CD4-positive, alpha-beta T cell treated with Interleukin-6 for 4 hours (primary cell): ENCODE data around the gene RASL12.
"Not testable (repeated sequence)": the region's sequence is repeated elsewhere in the genome, so short reads cannot be mapped to it uniquely, and the experiment has no call there.

ENCODE experiments used
- DNase-seq: peaks from one replicate; pipeline ENCODE4 v3.0.0-alpha.2; 2020; ENCODE audit warnings: mixed read lengths

The RASL12 gene

GRCh38 chr15:65067645-65068402, at the start of gene RASL12:
RASL12 (minus strand) TSS chr15:65067991; CDS start chr15:65067835, 156 bp downstream.
- no peak for DNase-seq

GRCh38 chr15:65115542-65115941, 47.8 kb upstream of the RASL12 start:
- no peak for DNase-seq

- no peak for DNase-seq
These were observed 47.3 kb upstream of the RASL12 start, which contains the start of gene UBAP1L for GRCh38 chr15:65115086-65115485. UBAP1L (minus strand) TSS chr15:65115200; CDS start chr15:65106215, 8,985 bp downstream.

- no peak for DNase-seq
These were observed 43.0 kb upstream of the RASL12 start for GRCh38 chr15:65110676-65111292.

- no peak for DNase-seq
These were observed 38.3 kb upstream of the RASL12 start for GRCh38 chr15:65106011-65106590.

GRCh38 chr15:65105038-65105437, 37.2 kb upstream of the RASL12 start:
- no peak for DNase-seq

GRCh38 chr15:65102912-65103311, 35.1 kb upstream of the RASL12 start:
- no peak for DNase-seq

GRCh38 chr15:65101891-65102708, 34.3 kb upstream of the RASL12 start:
- no peak for DNase-seq

- peak; percentile 60 for DNase-seq
These were observed 33.7 kb upstream of the RASL12 start for GRCh38 chr15:65101411-65101890.

- DNase-seq: no peak
These were observed 32.7 kb upstream of the RASL12 start for GRCh38 chr15:65100442-65100841.

- DNase-seq: not testable (repeated sequence)
These were observed 32.0 kb upstream of the RASL12 start for GRCh38 chr15:65099801-65100200.

- DNase-seq: no peak
These were observed 31.5 kb upstream of the RASL12 start for GRCh38 chr15:65099336-65099735.

GRCh38 chr15:65097651-65098263, 30.0 kb upstream of the RASL12 start:
- DNase-seq: no peak

GRCh38 chr15:65096481-65097385, 28.9 kb upstream of the RASL12 start:
- DNase-seq: no peak

GRCh38 chr15:65095747-65096104, 27.9 kb upstream of the RASL12 start:
- DNase-seq: no peak

- DNase-seq: no peak
These were observed 27.4 kb upstream of the RASL12 start for GRCh38 chr15:65095011-65095746.

GRCh38 chr15:65094294-65094995, 26.7 kb upstream of the RASL12 start:
- no peak for DNase-seq

GRCh38 chr15:65093793-65094170, 26.0 kb upstream of the RASL12 start:
- DNase-seq: not testable (repeated sequence)

- no peak for DNase-seq
These were observed 25.4 kb upstream of the RASL12 start for GRCh38 chr15:65092911-65093792.
